ENCODE results near the gene SFTPA2.
"Not testable (repeated sequence)": the region's sequence is repeated elsewhere in the genome, so short reads cannot be mapped to it uniquely, and the experiment has no call there.

Gene SFTPA2

GRCh38 chr10:79509934-79510508, 50.2 kb downstream of the SFTPA2 start:
- not testable (repeated sequence) for DNase-seq

- DNase-seq: not testable (repeated sequence)
Measured at GRCh38 chr10:79509306-79509933, 50.8 kb downstream of the SFTPA2 start.

GRCh38 chr10:79508245-79508644, 52.0 kb downstream of the SFTPA2 start:
- DNase-seq: not testable (repeated sequence)

- peak; percentile 65 for DNase-seq
Measured at GRCh38 chr10:79507440-79508167, 52.6 kb downstream of the SFTPA2 start.

All from NCI-H510A treated with DMSO at 0.1 percent for 48 hours (cell line).